ENCODE measurements around the gene FKBP1A. TPM values are rescaled to one million over a fixed set of nuclear protein-coding genes. Genes with fewer than 3 reads are reported as not detected.

The FKBP1A gene
- total and polyA plus RNA-seq, 10 donors: 135 to 338 (median 248) TPM

DNA sequence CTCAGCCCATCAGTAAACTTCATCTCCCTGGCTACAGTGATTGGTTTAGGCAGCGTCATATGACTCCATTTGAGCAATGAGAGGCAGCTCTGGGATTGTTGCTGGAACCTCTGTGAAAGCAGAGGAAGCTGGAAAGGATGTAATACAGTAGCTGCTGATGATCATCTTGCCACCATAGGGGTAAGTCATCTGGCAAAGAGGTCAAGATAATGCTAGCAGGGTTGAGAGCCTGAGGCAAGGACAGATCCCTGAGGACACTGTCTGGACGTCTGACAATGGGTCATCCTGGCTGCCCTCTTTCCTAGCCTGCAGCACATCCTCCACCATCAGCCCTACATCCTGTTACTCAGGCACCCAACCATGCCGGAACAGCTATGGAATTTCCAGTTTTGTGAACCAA is 25.5 kb upstream of the FKBP1A start:
- WGBS, 5 donors: 53 to 76% (median 66%) methylated on average over 2 to 3 of the region's 3 CpGs
- TF ChIP-seq POLR2AphosphoS5 (IDR thresholded peaks at IDR 0.05) (no peak), POLR2A (IDR thresholded peaks at IDR 0.05) (no peak)
- TF ChIP-seq, protein P1, sequence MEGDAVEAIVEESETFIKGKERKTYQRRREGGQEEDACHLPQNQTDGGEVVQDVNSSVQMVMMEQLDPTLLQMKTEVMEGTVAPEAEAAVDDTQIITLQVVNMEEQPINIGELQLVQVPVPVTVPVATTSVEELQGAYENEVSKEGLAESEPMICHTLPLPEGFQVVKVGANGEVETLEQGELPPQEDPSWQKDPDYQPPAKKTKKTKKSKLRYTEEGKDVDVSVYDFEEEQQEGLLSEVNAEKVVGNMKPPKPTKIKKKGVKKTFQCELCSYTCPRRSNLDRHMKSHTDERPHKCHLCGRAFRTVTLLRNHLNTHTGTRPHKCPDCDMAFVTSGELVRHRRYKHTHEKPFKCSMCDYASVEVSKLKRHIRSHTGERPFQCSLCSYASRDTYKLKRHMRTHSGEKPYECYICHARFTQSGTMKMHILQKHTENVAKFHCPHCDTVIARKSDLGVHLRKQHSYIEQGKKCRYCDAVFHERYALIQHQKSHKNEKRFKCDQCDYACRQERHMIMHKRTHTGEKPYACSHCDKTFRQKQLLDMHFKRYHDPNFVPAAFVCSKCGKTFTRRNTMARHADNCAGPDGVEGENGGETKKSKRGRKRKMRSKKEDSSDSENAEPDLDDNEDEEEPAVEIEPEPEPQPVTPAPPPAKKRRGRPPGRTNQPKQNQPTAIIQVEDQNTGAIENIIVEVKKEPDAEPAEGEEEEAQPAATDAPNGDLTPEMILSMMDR (IDR thresholded peaks at IDR 0.05 in 8 of 11, conservative IDR thresholded peaks at IDR 0.05 in 3 of 11): no peak

GRCh38 chr20:1417790-1418189 is 24.9 kb upstream of the FKBP1A start:
- no peak for DNase-seq

More for the DNA sequence above, 25.5 kb upstream of the FKBP1A start:
- Histone ChIP-seq H3K4me1 (no peaks in the 10 kb centered on the region), H3K9me3 (peaks cover 0 to 37% (median 27%) of the 10 kb centered on the region in 8 donors), H3K27me3 (replicated peaks in 1 of 7) (peaks cover 0 to 5% (median 0%) of the 10 kb centered on the region in 7 donors), H3K27ac (no peak overlapping the region), H3K4me3 (no peak overlapping the region), H3K36me3 (no peaks in the 10 kb centered on the region)
- intact Hi-C loops (cut with DNase I; ENCODE audit: low total_unique reads): no loop called here
- no peak for DNase-seq

DNA sequence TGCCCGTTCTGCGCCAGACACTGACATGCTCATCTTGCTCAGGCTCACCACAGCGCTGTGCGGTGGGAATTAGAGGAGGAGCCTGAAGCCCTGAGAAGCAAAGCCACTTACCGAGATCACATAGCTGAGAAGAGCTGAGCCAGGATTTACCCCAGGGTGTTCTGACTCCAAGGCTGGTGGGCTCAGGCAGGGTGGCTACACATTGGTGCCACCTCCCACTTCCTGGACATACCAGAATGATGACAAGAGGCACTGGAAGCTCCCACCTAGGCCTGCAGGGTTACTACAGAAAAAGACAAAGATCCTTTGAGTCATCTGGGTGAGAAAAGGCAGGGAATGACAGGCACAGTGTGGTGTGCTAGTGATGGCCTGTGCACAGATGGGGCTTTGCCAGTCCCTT is 24.4 kb upstream of the FKBP1A start:
- no peak overlapping the region for H3K4me3 ChIP-seq
- no peaks in the 10 kb centered on the region for H3K36me3 ChIP-seq
- 73 to 83% (median 82%) methylated on average over 5 of the region's 5 CpGs for WGBS, 5 donors
- no peak for TF ChIP-seq POLR2AphosphoS5 (IDR thresholded peaks at IDR 0.05)
- TF ChIP-seq, protein P1 (IDR thresholded peaks at IDR 0.05 in 8 of 11, conservative IDR thresholded peaks at IDR 0.05 in 3 of 11): no peak
- no peak for TF ChIP-seq POLR2A (IDR thresholded peaks at IDR 0.05)
- no peak overlapping the region for H3K27ac ChIP-seq
- peaks cover 0 to 37% (median 27%) of the 10 kb centered on the region in 8 donors for H3K9me3 ChIP-seq
- H3K4me1 ChIP-seq: no peaks in the 10 kb centered on the region
- intact Hi-C loops (cut with DNase I; ENCODE audit: low total_unique reads): no loop called here
- peaks cover 0 to 5% (median 0%) of the 10 kb centered on the region in 7 donors for H3K27me3 ChIP-seq (replicated peaks in 1 of 7)
- DNase-seq: no peak

More at GRCh38 chr20:1417790-1418189, 24.9 kb upstream of the FKBP1A start:
- no peaks in the 10 kb centered on the region for H3K36me3 ChIP-seq
- no peak overlapping the region for H3K27ac ChIP-seq
- H3K4me3 ChIP-seq: no peak overlapping the region
- intact Hi-C loops (cut with DNase I; ENCODE audit: low total_unique reads): no loop called here
- H3K27me3 ChIP-seq (replicated peaks in 1 of 7): peaks cover 0 to 5% (median 0%) of the 10 kb centered on the region in 7 donors
- peaks cover 0 to 37% (median 27%) of the 10 kb centered on the region in 8 donors for H3K9me3 ChIP-seq
- no peak for TF ChIP-seq POLR2A (IDR thresholded peaks at IDR 0.05)
- TF ChIP-seq, protein P1 (IDR thresholded peaks at IDR 0.05 in 8 of 11, conservative IDR thresholded peaks at IDR 0.05 in 3 of 11): no peak
- TF ChIP-seq POLR2AphosphoS5 (IDR thresholded peaks at IDR 0.05): no peak
- no peaks in the 10 kb centered on the region for H3K4me1 ChIP-seq

GRCh38 chr20:1415667-1416468 is 23.0 kb upstream of the FKBP1A start:
- 75 to 86% (median 81%) methylated on average over 8 of the region's 8 CpGs for WGBS, 5 donors
- Histone ChIP-seq H3K9me3 (peaks cover 0 to 29% (median 20%) of the 10 kb centered on the region in 8 donors), H3K27ac (no peak overlapping the region), H3K27me3 (replicated peaks in 1 of 7) (peaks cover 0 to 5% (median 0%) of the 10 kb centered on the region in 7 donors), H3K36me3 (no peaks in the 10 kb centered on the region), H3K4me3 (no peak overlapping the region), H3K4me1 (no peaks in the 10 kb centered on the region)
- TF ChIP-seq POLR2AphosphoS5 (IDR thresholded peaks at IDR 0.05) (no peak), POLR2A (IDR thresholded peaks at IDR 0.05) (no peak)
- TF ChIP-seq, protein P1 (IDR thresholded peaks at IDR 0.05 in 8 of 11, conservative IDR thresholded peaks at IDR 0.05 in 3 of 11): no peak
- DNase-seq: no peak
- intact Hi-C loops (cut with DNase I; ENCODE audit: low total_unique reads): no loop called here

Data from spleen (tissue), 11 donors.